Activated CD4-positive, CD25-positive, alpha-beta regulatory T cell treated with anti-CD3 and anti-CD28 coated beads, Interleukin-2, amount 50 U/mL, for 72 hours (primary cell): Measurements from ENCODE around the gene OTUD1.
A peak's percentile ranks its signal among the peaks of the same experiment; 100 is the strongest.
"Not testable (repeated sequence)": the region's sequence is repeated elsewhere in the genome, so short reads cannot be mapped to it uniquely, and the experiment has no call there.

Source experiments
- DNase-seq: peaks from one replicate; pipeline ENCODE4 v3.0.0; 2021

The OTUD1 gene, protein sequence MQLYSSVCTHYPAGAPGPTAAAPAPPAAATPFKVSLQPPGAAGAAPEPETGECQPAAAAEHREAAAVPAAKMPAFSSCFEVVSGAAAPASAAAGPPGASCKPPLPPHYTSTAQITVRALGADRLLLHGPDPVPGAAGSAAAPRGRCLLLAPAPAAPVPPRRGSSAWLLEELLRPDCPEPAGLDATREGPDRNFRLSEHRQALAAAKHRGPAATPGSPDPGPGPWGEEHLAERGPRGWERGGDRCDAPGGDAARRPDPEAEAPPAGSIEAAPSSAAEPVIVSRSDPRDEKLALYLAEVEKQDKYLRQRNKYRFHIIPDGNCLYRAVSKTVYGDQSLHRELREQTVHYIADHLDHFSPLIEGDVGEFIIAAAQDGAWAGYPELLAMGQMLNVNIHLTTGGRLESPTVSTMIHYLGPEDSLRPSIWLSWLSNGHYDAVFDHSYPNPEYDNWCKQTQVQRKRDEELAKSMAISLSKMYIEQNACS

DNA sequence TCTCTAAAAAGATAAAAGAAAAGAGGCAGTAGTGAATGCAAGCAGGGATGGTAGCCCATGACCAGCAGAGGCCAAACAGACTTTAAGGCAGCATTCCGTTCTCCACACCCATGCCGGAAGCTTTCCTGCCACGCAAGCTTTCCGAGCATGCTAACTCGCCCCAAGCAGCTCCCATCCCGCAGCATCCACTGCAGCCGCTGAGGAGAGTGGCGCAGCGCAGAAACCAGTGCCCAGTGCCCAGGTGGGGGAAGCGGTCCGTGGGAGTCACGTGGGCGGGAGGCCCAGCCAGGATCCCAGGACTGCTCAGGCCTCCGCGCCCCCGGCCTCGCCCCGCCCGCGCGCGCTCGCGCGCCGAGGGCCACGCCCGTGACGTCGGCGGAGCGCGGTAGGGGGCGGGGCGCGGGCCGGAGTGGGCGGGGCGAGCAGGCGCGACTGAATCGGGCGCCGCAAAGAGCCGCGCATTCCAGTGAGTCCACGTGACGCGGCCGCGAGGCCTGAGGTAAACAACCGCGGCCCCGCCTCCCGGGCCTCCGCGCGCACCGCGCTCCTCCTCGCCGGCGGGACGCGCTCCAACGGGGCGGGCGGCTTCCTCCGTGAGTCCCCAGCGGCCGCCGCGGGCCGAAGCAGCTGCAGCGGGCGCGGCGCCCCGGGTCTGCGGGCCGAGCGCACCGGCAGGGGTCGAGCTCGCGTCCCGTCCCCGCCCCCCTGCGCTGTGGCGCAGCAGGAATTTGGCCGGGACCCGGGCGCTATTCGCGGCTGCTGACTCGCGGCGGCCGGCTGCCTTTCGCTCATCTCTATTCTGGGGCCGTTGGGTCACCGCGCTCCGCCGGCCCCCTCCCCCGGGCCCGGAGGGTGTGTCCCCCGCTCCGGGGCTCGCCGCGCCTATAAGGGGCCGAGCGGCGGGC is at the start of gene OTUD1:
TSS of gene OTUD1 (plus strand) at position 529 of the 905 bp plus-strand sequence. CDS start 383 bp downstream, outside the sequence.
- DNase-seq = peak; percentile 96

DNA sequence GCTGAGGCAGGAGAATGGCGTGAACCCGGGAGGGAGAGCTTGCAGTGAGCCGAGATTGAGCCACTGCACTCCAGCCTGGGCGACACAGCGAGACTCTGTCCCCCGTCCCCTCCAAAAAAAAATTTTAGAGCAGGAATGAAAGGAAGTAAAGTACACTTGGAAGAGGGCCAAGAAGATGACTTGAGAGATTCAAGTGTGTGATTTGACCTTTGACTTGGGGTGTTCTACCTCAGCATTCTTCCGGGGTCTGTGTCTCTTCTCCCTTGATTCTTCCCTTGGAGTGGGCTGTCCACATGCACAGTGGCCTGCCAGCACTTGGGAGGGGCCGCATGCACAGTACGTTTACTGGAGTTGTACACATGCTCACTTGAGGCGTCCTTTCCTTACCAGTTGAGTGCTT is 48.5 kb upstream of the OTUD1 start:
- not testable (repeated sequence) for DNase-seq

DNA sequence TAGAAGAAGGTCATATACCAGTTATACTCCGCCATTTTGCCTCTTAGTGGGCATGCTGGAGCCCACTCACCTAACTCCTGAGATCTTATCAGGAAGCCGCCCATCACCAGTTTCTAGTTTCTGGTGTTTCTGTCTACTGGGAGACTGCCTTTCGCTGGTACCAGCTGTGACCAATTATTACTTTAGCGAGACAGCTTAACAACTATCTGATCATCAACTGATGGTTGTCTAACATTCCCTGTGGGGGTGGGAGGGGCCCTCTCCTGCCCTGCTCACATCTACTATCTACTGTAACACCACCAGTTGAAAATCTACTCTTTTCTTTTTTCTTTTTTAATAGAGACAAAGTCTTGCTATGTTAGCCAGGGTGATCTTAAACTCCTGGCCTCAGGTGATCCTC is 48.1 kb upstream of the OTUD1 start:
- no peak for DNase-seq

DNA sequence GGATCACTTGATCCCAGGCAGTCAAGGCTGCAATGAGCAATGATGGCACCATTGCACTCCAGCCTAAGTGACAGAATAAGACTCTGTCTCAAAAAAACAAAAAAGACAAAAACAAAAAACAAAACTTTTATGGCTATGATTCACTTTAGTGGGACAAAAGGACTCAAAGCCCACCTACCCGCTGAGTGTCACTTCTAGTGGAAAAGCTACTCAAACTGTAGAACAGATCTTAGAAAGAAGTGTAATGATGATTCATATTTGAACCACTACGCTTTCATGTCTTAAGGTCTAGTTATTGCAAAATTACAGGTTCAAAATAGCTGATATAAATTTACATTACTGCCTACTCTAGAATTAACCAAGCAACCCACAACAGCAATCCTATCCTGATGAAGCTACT is 47.1 kb upstream of the OTUD1 start:
- DNase-seq = no peak

DNA sequence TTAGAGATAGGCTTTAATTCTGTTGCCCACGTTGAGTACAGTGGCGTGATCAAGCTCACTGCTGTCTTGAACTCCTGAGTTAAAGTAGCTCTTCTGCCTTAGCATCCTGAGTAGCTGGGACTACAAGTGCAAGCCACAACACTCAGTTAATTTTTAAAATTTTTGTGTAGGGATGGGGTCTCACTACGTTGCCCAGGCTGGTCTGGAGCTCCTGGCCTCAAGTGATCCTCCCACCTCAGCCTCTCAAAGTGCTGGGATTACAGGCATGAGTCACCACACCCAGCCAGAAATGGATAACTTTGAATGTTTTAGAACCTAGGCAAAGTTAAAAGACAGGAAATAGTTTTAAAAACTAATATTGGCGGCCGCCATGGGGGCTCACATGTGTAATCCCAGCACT is 43.9 kb upstream of the OTUD1 start:
- no peak for DNase-seq

DNA sequence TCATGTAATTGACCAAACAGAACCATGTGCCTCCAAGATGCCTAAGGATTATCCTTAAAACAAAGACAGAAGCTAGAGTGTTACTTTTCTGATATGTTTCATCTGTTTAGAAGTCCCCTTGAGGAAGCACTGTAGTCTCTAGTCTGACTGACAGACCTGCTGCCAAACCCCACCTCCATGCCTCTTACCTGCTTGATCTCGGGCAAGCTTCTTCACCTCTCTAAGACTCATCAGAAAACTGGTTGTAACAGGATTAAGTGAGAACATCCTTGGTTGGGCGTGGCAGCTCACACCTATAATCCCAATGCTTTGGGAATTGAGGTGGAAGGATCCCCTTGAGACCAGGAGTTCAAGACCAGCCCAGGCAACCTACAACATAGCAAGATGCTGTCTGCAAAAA is 42.2 kb upstream of the OTUD1 start:
- DNase-seq = no peak

DNA sequence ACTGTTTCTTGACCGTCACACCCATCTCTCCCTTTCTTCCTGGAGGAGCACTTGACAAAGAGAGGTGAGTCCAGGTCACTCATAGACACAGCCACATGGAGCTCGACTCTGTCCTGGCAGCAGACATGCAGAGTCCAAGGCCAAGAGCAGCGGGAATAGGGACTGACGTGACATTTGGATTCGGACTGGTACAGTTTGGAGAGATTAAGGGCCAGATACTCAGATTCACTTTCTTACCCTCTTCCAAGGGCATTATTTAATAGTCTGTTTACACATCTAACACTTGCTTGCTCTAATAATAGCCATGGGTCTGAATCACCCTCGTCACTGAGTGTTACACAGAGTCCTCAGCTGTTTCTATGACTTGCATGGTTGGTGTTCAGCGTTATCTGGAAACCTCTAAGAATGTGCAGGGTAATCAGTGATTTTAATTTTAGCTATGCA is 39.2 kb upstream of the OTUD1 start:
- DNase-seq = no peak

DNA sequence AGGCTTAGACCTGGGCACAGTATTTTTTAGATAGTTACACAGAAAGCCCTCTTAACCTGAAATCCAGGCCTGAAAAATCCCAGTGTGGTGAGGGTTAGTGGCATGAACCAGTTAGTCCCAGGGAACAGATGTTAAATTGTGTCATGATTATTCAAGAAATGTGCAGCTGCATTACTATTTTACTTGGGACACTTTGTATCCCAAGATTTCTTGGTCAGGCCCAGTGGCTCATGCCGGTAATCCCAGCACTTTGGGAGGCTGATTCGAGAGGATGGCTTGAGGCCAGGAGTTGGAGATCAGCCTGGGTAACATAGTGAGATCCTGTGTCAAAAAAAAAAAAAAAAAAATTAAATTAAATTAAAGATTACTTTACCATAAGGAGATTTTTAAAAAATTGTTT is 36.0 kb upstream of the OTUD1 start:
- no peak for DNase-seq

DNA sequence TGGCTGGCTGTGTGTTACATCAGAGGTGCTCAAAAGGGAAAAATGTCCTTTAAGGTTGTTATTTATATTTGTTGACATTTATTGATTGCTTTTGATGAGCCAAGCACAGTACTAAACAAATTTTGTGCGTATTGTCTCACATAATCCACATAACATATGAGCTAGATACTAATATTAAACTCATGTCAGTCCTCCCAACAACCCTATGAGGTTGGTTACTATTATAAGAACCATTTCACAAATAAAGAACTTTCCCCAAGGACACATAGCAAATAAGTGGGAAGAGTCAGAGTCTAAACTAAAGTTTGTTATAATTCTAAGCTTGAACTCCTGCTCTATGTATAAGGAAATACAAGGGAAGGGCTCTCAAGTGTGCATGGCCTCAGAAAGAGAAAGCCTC is 35.6 kb upstream of the OTUD1 start:
- no peak for DNase-seq

DNA sequence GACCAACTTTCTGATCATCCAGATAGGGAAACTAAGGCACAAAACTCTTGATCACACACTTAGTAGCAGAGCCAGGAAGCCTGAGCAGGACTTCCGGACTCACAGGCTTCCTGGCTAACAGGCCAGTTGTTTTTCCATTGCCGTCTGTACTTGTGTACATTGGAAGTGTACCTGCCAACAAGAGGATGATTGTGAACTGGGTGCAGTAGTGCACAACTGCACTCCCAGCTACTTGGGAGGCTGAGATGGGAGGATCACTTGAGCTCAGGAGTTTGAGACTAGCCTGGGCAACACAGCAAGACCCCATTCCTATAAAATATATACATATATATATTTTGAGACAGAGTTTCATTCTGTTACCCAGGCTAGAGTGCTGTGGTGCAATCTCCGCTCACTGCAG is 35.2 kb upstream of the OTUD1 start:
- DNase-seq = no peak

DNA sequence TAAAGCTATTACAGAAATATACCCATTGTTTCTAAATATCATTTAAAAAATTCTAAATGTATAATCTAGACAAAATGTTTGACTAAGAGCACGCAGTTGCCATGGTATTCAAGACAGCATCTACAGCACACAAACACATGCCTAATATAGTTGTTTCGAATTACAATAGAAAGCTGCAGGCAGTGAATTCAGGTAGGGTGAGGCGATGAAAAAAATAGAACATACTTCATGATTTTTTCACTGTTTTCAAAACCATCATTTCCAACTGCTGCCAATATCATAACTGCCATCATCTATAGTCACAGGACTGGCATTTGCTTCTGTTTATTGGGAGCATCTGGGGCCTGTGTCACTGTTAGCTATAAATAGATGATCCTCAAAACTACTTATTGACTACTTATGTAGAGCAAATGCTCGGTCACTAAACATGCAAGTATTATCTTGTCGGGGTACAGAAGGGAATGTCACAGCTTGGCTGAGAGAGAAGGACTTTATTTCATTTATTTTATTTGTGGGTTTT is 34.4 kb upstream of the OTUD1 start:
- DNase-seq = no peak

DNA sequence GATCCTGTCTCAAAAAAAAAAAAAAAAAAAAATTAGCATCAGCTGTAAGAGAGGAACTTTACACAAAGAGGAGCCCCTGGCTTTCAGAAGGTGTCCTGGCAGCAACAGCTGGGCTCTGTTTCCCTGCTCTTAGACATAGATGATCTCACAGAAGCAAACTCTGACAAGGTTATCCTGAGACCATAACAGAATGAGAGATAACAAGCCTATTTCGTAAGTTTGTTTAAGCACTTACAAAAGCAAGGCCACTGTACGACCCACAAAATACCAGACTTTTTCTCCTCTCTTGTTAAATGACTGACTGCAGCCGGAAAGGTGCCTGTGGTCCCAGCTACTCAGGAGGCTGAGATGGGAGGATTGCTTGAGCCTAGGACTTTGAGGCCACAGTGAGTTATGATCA is 33.3 kb upstream of the OTUD1 start:
- no peak for DNase-seq

DNA sequence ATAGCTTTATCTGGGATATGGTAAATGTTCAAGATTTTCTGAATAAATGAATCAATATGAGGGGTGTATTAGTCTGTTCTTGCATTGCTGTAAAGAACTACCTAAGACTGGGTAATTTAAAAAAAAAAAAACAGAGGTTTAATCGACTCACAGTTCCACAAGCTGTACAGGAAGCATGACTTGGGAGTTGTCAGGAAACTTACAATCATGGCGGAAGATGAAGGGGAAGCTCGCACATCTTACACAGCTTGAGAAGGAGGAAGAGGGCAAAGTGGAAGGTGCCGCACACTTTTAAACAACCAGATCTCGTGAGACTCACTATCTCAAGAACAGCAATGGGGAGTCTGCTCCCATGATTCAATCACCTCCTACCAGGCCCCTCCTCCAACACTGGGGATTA is 32.5 kb upstream of the OTUD1 start:
- DNase-seq = no peak

DNA sequence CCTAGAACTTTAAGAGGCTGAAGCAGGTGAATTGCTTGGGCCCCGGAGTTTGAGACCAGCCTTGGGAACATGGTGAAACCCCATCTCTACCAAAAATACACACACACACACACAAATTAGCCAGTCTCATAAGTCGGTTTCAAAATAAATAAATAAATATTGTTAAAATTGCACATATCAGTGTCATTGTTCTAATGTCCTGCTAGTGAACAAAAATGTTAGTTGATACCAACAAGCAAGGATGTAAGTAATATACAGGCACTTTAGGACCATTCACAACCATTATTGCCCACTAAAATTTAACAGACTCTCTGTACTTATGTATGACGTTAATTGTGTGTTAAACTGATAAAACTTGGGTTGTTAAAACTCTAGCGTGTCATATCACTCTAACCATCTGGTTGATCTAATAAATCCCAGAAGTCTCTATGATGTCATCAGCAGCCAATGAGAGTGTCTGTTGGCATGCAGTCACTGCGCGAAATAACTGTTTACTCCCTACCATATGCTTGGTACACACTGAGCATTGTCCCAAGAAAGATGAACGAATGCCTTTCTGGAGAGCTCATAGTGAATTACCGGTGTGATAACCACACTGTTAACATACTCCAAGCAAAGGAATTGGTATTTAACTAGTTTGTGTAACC is 30.4 kb upstream of the OTUD1 start:
- no peak for DNase-seq

DNA sequence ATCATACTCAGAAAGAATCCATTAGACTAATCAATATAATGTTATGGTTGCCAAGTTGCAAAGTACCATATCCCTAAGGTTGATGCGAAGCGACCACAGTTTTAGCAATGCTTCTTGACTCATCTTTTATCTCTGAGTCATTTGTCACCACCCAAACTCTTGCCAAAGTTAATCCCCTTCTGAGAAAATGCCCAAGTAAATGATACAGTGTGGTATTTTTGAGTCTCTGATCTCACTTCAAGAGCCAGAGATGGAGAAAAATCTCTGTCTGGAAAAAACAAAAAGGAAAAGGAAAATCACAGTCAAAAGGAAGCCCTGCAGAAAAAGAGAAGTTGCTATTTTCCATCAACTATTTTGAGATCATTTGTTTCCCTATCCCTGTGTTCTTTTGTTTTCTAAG is 26.7 kb upstream of the OTUD1 start:
- no peak for DNase-seq

DNA sequence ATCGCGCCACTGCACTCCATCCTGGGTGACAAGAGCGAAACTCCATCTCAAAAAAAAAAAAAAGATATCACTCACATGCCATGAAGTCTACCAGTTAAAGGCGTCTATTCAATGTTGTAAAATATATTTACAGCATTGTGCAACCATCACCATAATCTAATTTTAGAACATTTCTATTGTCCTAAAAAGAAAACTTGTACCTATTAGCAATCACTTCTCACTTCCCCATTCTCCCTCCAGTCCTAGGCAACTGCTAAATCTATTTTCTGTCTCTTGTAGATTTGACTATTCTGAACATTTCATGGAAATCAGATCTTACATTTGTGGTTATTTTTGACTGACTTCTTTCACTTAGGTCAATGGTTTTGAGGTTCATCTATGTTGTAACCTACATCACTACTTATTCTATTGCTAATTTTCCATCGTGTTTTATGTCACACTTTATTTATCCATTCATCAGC is 25.2 kb upstream of the OTUD1 start:
- no peak for DNase-seq

DNA sequence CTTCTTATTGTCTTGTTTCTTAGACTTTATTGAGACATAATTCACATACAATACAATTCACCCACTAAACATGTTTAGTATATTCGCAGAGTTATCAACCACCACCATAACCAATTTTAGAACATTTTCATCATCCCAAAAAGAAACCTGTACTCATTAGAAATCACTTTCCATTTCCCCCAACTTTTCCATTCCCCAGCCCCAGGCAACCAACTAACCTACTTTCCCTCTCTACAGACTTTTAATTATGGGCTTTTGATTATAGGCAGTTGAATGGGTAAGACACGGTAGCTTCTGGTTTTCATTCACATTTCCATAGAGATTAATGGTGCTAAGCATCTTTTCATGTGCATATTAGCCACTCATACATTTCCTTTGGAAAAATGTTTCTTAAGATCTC is 24.2 kb upstream of the OTUD1 start:
- DNase-seq = no peak

DNA sequence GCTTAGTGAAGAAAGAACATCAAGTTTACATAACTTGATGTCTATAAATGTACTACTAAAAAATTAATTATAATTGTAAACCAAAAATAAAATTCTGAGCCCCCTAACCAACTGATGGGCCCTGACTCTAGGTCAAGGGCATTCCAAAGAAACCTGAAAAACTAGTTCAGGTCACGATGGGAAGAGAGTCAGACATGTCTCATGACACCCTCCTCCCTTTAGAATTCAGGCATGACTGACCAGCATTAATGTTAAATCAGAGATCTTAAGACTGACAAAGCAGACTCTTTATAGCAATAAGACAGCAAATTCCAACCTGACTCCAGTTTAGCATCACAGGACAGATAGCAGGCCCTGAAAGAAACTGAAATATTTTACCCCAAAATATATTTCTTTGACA is 21.6 kb upstream of the OTUD1 start:
- DNase-seq = no peak

DNA sequence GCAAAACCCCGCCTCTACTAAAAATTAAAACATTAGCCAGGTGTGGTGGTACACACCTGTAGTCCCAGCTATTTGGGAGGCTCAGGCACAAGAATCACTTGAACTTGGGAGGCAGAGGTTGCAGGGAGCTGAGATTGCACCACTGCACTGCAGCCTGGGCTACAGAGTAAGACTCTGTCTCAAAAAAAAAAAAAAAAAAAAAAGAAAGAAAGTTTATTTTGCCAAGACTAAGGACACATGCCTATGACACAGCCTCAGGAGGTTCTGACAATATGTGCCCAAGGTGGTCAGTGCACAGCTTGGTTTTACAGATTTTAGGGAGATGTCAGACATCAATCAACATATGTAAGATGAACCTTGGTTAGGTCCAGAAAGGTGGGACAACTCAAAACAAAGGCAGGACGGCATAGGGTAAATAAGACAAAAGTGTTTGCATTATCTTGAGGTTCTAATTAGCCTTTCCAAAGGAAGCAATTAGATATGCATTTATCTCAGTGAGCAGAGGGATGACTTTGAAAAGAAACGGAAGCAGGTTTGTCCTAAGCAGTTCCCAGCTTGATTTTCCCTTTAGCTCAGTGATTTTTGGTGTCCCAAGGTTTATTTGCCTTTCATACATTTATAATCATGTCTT is 20.7 kb upstream of the OTUD1 start:
- DNase-seq = no peak

DNA sequence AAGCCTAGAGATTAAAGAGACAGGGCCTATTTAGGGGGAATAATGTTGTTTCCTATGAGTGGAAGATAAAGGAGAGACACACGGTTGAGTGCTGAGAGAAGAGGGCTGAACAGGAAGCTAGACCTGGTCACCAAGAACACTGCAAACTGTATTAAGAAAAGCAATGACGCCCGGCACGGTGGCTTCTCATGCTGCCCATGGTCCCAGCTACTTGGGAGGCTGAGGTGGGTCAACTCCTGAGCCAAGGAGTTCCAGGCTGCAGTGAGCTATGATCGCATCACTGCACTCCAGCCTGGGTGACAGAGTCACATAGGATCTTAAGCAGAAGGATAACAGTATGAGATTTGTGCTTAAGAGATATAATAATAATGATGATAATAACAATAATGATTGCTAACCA is 19.7 kb upstream of the OTUD1 start:
- DNase-seq = no peak

DNA sequence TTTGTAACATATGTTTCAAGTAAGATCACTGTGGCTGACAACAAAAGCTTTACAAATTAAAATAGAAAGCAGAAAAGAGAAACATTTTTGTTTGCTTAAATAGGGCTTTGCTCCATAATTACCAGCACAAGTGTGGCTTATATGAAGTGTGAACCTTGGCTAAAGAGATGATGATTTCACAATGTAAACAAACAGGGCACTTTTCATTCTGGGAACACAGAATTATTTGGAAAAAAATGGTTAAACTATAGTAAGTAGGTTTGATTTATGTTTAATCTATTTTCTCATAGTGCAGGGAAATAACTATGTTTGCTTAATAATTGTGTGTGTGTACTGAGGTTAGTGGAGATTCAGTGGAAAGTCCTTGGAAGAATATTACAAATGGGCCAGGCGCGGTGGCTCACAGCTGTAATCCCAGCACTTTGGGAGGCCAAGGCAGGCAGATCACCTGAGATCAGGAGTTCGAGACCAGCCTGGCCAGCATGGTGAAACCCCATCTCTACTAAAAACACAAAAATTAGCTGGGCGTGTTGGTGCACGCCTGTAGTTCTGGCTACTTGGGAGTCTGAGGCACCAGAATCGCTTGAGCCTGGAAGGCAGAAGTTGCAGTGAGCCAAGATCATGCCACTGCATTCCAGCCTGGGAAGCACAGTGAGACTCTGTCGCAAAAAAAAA is 19.1 kb upstream of the OTUD1 start:
- DNase-seq = no peak

DNA sequence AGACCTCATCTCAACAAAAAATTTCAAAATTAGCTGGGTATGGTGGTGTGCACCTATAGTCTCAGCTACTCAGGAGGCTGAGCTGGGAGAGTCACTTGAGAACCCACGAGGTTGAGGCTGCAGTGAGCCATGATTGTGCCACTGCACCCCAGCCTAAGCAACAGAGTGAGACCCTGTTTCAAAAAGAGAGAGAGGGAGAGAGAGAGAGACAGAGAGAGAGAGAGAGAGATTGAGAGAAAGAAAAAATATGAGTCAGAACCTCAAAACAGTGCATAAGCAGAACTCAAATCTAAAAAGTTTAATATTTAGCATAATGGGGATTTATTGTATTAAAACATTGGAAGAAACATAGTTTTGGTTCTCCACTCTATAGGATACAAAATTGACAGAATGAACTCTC is 17.5 kb upstream of the OTUD1 start:
- no peak for DNase-seq
